Measurements from ENCODE around the gene DSCAML1.

The DSCAML1 gene

GRCh38 chr11:117546431-117547194 lies 250.4 kb downstream of the DSCAML1 start:
- H3F3A ChIP-seq (ENCODE audit: insufficient read depth, low read length): no peaks in the 10 kb centered on the region
- no peak overlapping the region for H2AFZ ChIP-seq (ENCODE audit: low read length)
- H3K4me3 ChIP-seq (ENCODE audit: low read depth, low read length, poor library complexity, severe bottlenecking): no peak overlapping the region
- no peaks in the 10 kb centered on the region for H3K27me3 ChIP-seq (ENCODE audit: insufficient read depth, low read length)
- no peak overlapping the region for H3K27ac ChIP-seq (ENCODE audit: low read depth, low read length, poor library complexity, severe bottlenecking)
- H3K79me2 ChIP-seq (ENCODE audit: insufficient read depth, low read length): no peaks in the 10 kb centered on the region
- H3K9ac ChIP-seq (ENCODE audit: low read length): no peak overlapping the region
- no peaks in the 10 kb centered on the region for H3K9me2 ChIP-seq (ENCODE audit: low read depth, low read length)
- H4K20me1 ChIP-seq (ENCODE audit: insufficient read depth, low read length): no peaks in the 10 kb centered on the region
- TF ChIP-seq EZH2 (IDR thresholded peaks at IDR 0.05; ENCODE audit: borderline replicate concordance, low read length): no peak
- TF ChIP-seq, protein P1, sequence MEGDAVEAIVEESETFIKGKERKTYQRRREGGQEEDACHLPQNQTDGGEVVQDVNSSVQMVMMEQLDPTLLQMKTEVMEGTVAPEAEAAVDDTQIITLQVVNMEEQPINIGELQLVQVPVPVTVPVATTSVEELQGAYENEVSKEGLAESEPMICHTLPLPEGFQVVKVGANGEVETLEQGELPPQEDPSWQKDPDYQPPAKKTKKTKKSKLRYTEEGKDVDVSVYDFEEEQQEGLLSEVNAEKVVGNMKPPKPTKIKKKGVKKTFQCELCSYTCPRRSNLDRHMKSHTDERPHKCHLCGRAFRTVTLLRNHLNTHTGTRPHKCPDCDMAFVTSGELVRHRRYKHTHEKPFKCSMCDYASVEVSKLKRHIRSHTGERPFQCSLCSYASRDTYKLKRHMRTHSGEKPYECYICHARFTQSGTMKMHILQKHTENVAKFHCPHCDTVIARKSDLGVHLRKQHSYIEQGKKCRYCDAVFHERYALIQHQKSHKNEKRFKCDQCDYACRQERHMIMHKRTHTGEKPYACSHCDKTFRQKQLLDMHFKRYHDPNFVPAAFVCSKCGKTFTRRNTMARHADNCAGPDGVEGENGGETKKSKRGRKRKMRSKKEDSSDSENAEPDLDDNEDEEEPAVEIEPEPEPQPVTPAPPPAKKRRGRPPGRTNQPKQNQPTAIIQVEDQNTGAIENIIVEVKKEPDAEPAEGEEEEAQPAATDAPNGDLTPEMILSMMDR (IDR thresholded peaks at IDR 0.05; ENCODE audit: low read length): no peak
- no peaks in the 10 kb centered on the region for H3K9me3 ChIP-seq (ENCODE audit: low read length)
- H3K4me2 ChIP-seq (ENCODE audit: low read length): no peak overlapping the region
- H3K4me1 ChIP-seq (ENCODE audit: insufficient read depth, low read length, severe bottlenecking): no peaks in the 10 kb centered on the region
- no peaks in the 10 kb centered on the region for H3K36me3 ChIP-seq (ENCODE audit: insufficient read depth, low read length)

DNA sequence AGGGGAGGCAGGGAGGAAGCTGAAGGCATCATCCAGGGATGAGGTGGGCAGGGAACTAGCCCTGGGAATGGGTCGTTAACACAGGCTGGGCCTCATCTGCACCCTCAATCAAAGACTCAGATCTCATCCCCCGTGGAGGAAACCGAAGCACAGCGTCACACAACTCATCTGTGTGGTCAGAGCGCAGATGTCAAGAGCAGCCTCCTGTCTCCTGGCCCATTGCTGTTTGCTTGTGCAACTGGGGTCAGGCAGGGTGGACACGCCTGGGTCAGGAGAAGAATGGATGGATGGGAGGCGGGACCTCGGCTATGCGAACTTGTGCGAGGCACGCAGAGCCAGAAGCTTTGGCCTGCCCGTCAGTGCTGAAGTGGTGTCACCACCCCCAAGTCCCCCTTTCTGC lies 251.3 kb downstream of the DSCAML1 start:
- no peaks in the 10 kb centered on the region for H3K9me3 ChIP-seq (ENCODE audit: low read length)
- H3K27me3 ChIP-seq (ENCODE audit: insufficient read depth, low read length): no peaks in the 10 kb centered on the region
- H3K27ac ChIP-seq (ENCODE audit: low read depth, low read length, poor library complexity, severe bottlenecking): no peak overlapping the region
- TF ChIP-seq, protein P1 (IDR thresholded peaks at IDR 0.05; ENCODE audit: low read length): no peak
- no peak for TF ChIP-seq EZH2 (IDR thresholded peaks at IDR 0.05; ENCODE audit: borderline replicate concordance, low read length)
- no peak overlapping the region for H3K4me3 ChIP-seq (ENCODE audit: low read depth, low read length, poor library complexity, severe bottlenecking)
- H3K79me2 ChIP-seq (ENCODE audit: insufficient read depth, low read length): no peaks in the 10 kb centered on the region
- H3K9me2 ChIP-seq (ENCODE audit: low read depth, low read length): no peaks in the 10 kb centered on the region
- no peaks in the 10 kb centered on the region for H3K36me3 ChIP-seq (ENCODE audit: insufficient read depth, low read length)
- H4K20me1 ChIP-seq (ENCODE audit: insufficient read depth, low read length): no peaks in the 10 kb centered on the region
- H2AFZ ChIP-seq (ENCODE audit: low read length): no peak overlapping the region
- no peak overlapping the region for H3K4me2 ChIP-seq (ENCODE audit: low read length)
- H3K4me1 ChIP-seq (ENCODE audit: insufficient read depth, low read length, severe bottlenecking): no peaks in the 10 kb centered on the region
- H3K9ac ChIP-seq (ENCODE audit: low read length): no peak overlapping the region
- no peaks in the 10 kb centered on the region for H3F3A ChIP-seq (ENCODE audit: insufficient read depth, low read length)

DNA sequence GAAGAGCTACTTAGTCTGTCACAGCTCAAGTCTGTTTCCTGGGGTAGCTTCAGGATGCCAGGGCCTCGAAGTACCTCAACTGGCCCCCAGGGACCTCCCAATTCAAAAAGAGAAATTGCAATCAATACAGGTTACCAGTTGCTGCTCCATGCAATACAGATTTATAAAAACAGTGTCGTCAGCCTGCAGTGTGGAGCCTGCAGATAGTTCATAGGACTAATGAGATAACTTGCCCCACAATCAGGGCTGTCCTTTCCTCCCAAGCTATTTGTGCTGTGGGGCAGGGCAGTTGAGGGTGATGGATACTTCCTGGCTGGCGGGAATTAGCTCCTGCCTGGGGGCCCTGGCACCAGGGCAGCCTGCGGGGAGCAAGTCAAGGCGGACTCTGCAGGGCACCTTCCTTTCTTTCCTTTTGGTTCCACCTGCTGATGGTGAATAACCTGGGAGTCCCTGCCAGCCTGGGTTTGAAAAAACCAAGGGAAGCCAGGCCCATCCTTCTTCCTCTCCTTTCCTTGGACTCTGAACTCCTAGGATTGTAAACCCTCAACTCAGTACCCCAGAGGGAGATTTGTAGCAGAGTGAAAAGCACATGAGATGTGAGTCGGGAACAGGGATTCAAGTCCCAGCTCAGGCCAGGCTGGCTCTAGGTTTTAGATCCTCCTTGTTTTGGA lies 252.8 kb downstream of the DSCAML1 start:
- H2AFZ ChIP-seq (ENCODE audit: low read length): no peak overlapping the region
- H3K27ac ChIP-seq (ENCODE audit: low read depth, low read length, poor library complexity, severe bottlenecking): no peak overlapping the region
- H3K9ac ChIP-seq (ENCODE audit: low read length): no peak overlapping the region
- no peaks in the 10 kb centered on the region for H3K4me1 ChIP-seq (ENCODE audit: insufficient read depth, low read length, severe bottlenecking)
- no peaks in the 10 kb centered on the region for H3K27me3 ChIP-seq (ENCODE audit: insufficient read depth, low read length)
- H3K79me2 ChIP-seq (ENCODE audit: insufficient read depth, low read length): no peaks in the 10 kb centered on the region
- no peaks in the 10 kb centered on the region for H3K9me3 ChIP-seq (ENCODE audit: low read length)
- no peaks in the 10 kb centered on the region for H3K9me2 ChIP-seq (ENCODE audit: low read depth, low read length)
- TF ChIP-seq, protein P1 (IDR thresholded peaks at IDR 0.05; ENCODE audit: low read length): no peak
- no peak for TF ChIP-seq EZH2 (IDR thresholded peaks at IDR 0.05; ENCODE audit: borderline replicate concordance, low read length)
- H4K20me1 ChIP-seq (ENCODE audit: insufficient read depth, low read length): no peaks in the 10 kb centered on the region
- H3F3A ChIP-seq (ENCODE audit: insufficient read depth, low read length): no peaks in the 10 kb centered on the region
- H3K4me2 ChIP-seq (ENCODE audit: low read length): no peak overlapping the region
- H3K4me3 ChIP-seq (ENCODE audit: low read depth, low read length, poor library complexity, severe bottlenecking): no peak overlapping the region
- no peaks in the 10 kb centered on the region for H3K36me3 ChIP-seq (ENCODE audit: insufficient read depth, low read length)

Data from OCI-LY1 (cell line).